ENCODE results near the gene COMMD1. TPM values are rescaled to one million over a fixed set of nuclear protein-coding genes. Genes with fewer than 3 reads are reported as not detected.

The COMMD1 gene
- total and polyA plus RNA-seq, 2 donors (not counting 3 experiments of a cell fraction or from before 2014, with no cell fraction given) = 39.5 to 57.1 TPM

- Histone ChIP-seq H4K20me1 (replicated peaks; ENCODE audit: control insufficient read depth, extremely low read depth, insufficient read depth, low read length) (no peaks in the 10 kb centered on the region), H3K36me3 (ENCODE audit: control insufficient read depth in 2 of 2, extremely low read depth in 1 of 2, insufficient read depth in 2 of 2, low read length in 2 of 2) (no peaks in the 10 kb centered on the region), H3K9me3 (replicated peaks; ENCODE audit: control insufficient read depth, insufficient read depth, low read length) (no peaks in the 10 kb centered on the region), H2AFZ (ENCODE audit: low read depth, low read length) (no peak overlapping the region), H3K4me1 (ENCODE audit: control insufficient read depth, extremely low read depth, insufficient read depth, low read length) (peaks cover 3% of the 10 kb centered on the region), H3K27ac (ENCODE audit: insufficient read depth, low read depth, low read length) (no peak overlapping the region), H3K4me2 (ENCODE audit: insufficient read depth, low read length) (no peak overlapping the region), H3K9ac (replicated peaks; ENCODE audit: extremely low read depth, insufficient read depth, low read length) (no peak overlapping the region), H3K4me3 (replicated peaks in 1 of 3; ENCODE audit: insufficient read depth in 1 of 3, low read depth in 1 of 3, low read length in 3 of 3) (no peak overlapping the region), H3K9me1 (replicated peaks; ENCODE audit: control insufficient read depth, extremely low read depth, insufficient read depth, low read length) (no peaks in the 10 kb centered on the region), H3K27me3 (ENCODE audit: control insufficient read depth in 2 of 2, insufficient read depth in 2 of 2, low read length in 2 of 2) (no peaks in the 10 kb centered on the region), H3K79me2 (ENCODE audit: control insufficient read depth, insufficient read depth, low read length) (no peaks in the 10 kb centered on the region)
- ChIA-PET POLR2A (no interaction called here), CTCF (no interaction called here)
- no TSS peak for BruUV-seq (replicated peaks)
- no peak for FAIRE-seq
- intact Hi-C loops (cut with micrococcal nuclease) = no loop called here
- TF ChIP-seq POLR2A (IDR thresholded peaks at IDR 0.05; ENCODE audit: low read depth, low read length) (no peak), MYC (IDR thresholded peaks at IDR 0.05; ENCODE audit: low read depth, low read length) (no peak), POLR2AphosphoS5 (IDR thresholded peaks at IDR 0.05; ENCODE audit: insufficient read depth, low read depth, low read length) (no peak), MAX (IDR thresholded peaks at IDR 0.05; ENCODE audit: insufficient read depth, insufficient read length) (no peak), JUN (IDR thresholded peaks at IDR 0.05; ENCODE audit: borderline replicate concordance, insufficient read depth, insufficient read length, low read depth) (no peak), EZH2 (IDR thresholded peaks at IDR 0.05; ENCODE audit: borderline replicate concordance, low read depth, low read length, severe bottlenecking) (no peak), GATA2 (IDR thresholded peaks at IDR 0.05; ENCODE audit: insufficient read depth, insufficient read length, low read depth, low read length) (no peak), FOS (IDR thresholded peaks at IDR 0.05; ENCODE audit: borderline replicate concordance, insufficient read depth, low read length) (no peak), CTCF (IDR thresholded peaks at IDR 0.05; ENCODE audit: extremely low read depth in 1 of 2, insufficient read depth in 1 of 2, low read depth in 1 of 2, low read length in 2 of 2) (no peak)
- no peak for DNase-seq (ENCODE audit: low read depth, low spot score)
- dilution Hi-C loops (cut with MboI; ENCODE audit: extremely low pct_ligation_motif_present, low sequenced_read_pairs) = no loop called here
Observed at GRCh38 chr2:62109554-62109953, 204.1 kb downstream of the COMMD1 start.
